ENCODE measurements around the gene C4BPB.

The C4BPB gene

GRCh38 chr1:207129053-207129452 is 40.4 kb downstream of the C4BPB start:
- no peak overlapping the region for H3K4me3 ChIP-seq (ENCODE audit: control insufficient read depth, low read depth, low read length)
- DNase-seq (ENCODE audit: low read depth): no peak
- TF ChIP-seq CTCF (IDR thresholded peaks at IDR 0.05; ENCODE audit: control insufficient read depth, insufficient read depth, low read depth, low read length, missing control alignments): no peak

GRCh38 chr1:207130252-207131036 is 41.8 kb downstream of the C4BPB start:
- no peak for TF ChIP-seq CTCF (IDR thresholded peaks at IDR 0.05; ENCODE audit: control insufficient read depth, insufficient read depth, low read depth, low read length, missing control alignments)
- DNase-seq (ENCODE audit: low read depth): no peak
- no peak overlapping the region for H3K4me3 ChIP-seq (ENCODE audit: control insufficient read depth, low read depth, low read length)

- TF ChIP-seq CTCF (IDR thresholded peaks at IDR 0.05; ENCODE audit: control insufficient read depth, insufficient read depth, low read depth, low read length, missing control alignments): no peak
- no peak for DNase-seq (ENCODE audit: low read depth)
- no peak overlapping the region for H3K4me3 ChIP-seq (ENCODE audit: control insufficient read depth, low read depth, low read length)
Measured at GRCh38 chr1:207131163-207131562, 42.5 kb downstream of the C4BPB start.

GRCh38 chr1:207134581-207134980 is 45.9 kb downstream of the C4BPB start:
- no peak for DNase-seq (ENCODE audit: low read depth)

GRCh38 chr1:207139616-207140015 is 51.0 kb downstream of the C4BPB start:
- DNase-seq (ENCODE audit: low read depth): no peak
- TF ChIP-seq CTCF (IDR thresholded peaks at IDR 0.05; ENCODE audit: control insufficient read depth, insufficient read depth, low read depth, low read length, missing control alignments): no peak
- no peak overlapping the region for H3K4me3 ChIP-seq (ENCODE audit: control insufficient read depth, low read depth, low read length)

More at GRCh38 chr1:207134581-207134980, 45.9 kb downstream of the C4BPB start:
- no peak for TF ChIP-seq CTCF (IDR thresholded peaks at IDR 0.05; ENCODE audit: control insufficient read depth, insufficient read depth, low read depth, low read length, missing control alignments)
- no peak overlapping the region for H3K4me3 ChIP-seq (ENCODE audit: control insufficient read depth, low read depth, low read length)

GRCh38 chr1:207140536-207140935 is 51.9 kb downstream of the C4BPB start:
- no peak overlapping the region for H3K4me3 ChIP-seq (ENCODE audit: control insufficient read depth, low read depth, low read length)
- TF ChIP-seq CTCF (IDR thresholded peaks at IDR 0.05; ENCODE audit: control insufficient read depth, insufficient read depth, low read depth, low read length, missing control alignments): no peak
- no peak for DNase-seq (ENCODE audit: low read depth)

All from AG09309 (cell line).